Activated naive CD8-positive, alpha-beta T cell treated with anti-CD3 and anti-CD28 coated beads, Interleukin-2, amount 50 U/mL, for 16 hours (primary cell): Measurements from ENCODE around the gene MGARP.
"Not testable (repeated sequence)": the region's sequence is repeated elsewhere in the genome, so short reads cannot be mapped to it uniquely, and the experiment has no call there.

Experiments
- DNase-seq: peaks from one replicate; pipeline ENCODE4 v3.0.0-alpha.2; 2020; ENCODE audit warnings: low read depth, low spot score

The MGARP gene

GRCh38 chr4:139295942-139296299 lies 15.9 kb upstream of the MGARP start:
- no peak for DNase-seq

- peak; percentile 94 for DNase-seq
These were observed 15.3 kb upstream of the MGARP start for GRCh38 chr4:139295206-139295941.

DNA sequence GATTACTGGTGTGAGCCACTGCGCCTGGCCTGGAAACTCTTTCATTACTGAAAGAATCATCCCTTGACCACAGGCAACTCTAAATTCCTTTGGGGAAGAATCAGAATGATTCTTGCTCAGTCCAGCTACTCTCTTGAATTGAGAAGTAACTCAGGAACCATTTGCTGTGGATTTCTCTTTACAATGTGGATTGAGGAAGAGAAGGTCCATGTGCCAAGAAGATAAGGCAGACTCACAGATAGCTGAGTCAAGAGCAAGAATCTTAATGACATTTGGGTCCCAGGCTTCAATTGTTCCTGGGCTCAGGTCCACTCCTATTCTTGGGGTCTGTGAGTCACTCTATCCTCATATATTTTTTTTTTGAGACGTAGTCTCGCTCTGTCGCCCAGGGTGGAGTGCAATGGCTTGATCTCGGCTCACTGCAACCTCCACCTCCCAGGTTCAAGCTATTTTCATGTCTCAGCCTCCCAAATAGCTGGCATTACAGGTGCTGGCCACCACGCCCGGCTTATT lies 6.2 kb upstream of the MGARP start:
- DNase-seq = no peak

- DNase-seq = no peak
These were observed 2.7 kb upstream of the MGARP start for GRCh38 chr4:139282721-139283075.

DNA sequence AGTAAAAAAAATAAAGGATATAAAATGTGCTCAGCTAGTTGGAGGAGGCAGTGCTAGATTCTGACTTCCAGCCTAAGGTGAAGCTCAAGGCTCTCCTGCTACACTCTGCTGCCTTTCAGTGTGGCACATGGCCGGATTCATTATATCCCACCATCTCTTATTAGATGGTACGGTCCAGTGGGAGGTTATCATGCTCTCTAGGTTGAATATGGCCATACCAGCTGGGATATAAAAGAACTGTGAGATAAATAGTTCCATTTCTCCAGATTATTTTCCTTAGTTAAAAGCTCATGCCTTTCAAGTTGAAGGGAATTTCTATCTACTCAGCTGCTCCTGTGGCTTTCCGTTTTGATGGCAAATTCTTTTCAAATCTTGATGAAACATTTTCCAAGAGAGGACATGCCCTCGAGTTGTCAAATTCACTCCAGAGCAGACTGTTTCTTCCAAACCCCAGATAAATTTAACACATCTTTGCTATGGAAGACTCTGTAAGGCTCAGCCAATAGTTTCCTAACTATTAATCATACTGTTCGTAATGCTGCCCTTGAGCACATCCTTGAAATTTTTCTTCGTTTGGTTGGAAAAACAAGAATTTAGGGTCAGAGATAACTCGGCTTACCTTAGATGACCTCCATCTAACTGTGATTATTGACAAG lies 2.2 kb upstream of the MGARP start:
- DNase-seq = no peak

DNA sequence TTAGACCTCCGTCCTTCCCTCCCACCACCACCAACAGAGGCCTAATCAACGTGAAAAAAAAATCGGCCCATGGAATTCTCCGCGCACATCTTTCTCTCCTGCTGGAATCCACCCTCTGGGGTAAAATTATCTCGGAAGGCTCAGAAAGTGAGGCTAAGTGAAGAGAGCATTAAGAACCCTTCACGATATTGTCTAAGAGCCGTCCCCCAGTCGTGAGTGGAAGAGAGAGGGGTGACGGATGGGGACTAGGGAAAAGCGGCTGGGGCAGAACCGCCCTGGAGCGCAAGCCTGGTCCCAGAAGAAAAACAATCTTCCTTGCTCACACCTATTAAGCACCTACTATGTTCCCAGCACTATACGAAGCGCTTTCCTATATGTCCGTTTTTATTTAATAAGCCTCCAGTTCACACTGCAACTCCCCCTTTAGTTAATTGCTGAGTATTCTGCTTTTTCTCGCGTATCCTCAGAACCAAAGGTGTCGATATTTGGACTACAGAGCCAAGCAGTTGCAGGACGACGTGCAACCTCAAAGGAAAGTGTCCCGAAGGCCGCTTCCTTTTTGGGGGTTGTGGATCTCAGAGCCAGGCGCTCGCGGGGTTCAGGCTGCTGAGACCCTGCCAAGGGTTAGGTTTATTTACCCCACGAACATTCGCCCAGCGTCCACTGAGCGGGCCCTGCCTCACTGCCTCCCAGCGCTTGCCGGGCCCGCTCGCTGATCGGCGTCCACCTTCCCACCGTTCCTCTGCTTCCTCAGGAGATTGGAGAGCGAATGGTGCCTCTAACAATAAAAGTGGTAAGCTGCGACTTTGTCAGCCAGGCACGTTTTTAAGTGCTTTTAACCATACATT lies 889 bp downstream of the MGARP start:
- no peak for DNase-seq

- no peak for DNase-seq
These were observed 1.5 kb downstream of the MGARP start for GRCh38 chr4:139278485-139278884.

- DNase-seq = no peak
These were observed 4.7 kb downstream of the MGARP start for GRCh38 chr4:139275281-139275735.

- DNase-seq = no peak
These were observed 5.2 kb downstream of the MGARP start for GRCh38 chr4:139274790-139275189.

- no peak for DNase-seq
These were observed 6.2 kb downstream of the MGARP start for GRCh38 chr4:139273835-139274234.

DNA sequence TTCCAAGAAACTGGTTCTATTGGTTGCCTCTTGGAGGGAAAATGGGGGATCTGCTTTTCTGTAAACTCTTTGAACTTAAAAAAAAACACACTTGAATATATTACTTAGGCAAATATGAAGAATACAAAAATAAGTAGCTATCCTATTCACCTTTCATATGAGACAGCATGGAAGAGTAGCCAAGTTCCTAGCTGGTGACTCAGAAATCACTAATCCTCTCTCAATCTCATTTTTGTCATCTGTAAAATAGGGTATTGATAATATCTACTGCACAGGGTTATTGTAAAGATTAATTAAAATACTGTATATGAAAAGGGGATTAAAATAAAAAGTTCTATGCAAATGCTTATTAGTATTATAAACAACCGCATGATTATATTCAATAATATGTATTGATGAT lies 12.7 kb downstream of the MGARP start:
- no peak for DNase-seq

DNA sequence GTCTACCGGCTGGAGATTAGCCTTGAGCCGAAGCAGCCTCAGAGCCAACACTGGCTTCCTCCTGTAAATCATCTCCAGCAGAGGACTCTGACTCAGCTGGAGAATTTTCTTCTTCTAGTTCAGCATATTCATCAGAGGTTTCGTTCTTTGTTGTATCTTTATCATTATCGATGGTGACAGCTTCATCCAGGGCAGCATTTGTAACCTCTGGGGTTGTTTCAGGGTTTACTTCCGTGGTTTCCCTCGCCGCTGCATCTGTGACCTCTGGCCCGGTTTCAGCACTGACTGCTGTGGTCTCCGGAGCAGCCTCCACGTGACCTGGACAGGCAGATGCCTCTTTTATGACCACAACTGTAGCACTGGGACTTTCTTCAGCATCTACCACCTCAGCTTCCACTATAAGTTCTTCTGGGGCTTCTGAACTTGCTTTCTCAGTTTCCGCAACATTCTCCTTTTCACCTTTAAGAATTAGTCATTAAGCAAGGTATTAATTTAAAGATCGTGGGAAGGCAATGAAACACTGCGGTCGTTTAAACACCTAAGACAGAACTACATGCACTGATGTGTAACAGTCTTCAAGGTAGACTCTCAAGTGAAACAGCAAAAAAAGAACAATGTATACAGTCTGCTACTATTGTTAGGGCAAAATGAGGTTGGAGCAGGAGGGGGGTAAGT lies 13.3 kb downstream of the MGARP start:
- DNase-seq = peak; percentile 64

DNA sequence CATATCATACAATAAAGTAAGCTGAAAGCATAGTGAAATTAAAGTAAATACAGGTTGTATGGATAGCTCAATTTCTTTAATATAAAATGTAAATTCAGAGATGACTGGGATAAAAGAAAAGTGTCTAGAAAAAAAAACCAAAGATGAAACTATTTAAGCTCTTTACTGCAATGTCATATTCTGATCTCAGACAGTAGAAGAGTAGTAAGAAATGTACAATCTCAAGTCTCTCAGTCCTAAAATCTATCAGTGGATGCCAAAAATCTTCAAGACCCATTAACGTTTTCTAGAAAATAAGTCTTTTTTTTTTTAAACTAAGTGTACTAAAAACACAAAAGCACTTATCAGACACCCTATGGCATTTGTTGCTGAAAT lies 13.8 kb downstream of the MGARP start:
- no peak for DNase-seq

GRCh38 chr4:139265654-139266053 lies 14.4 kb downstream of the MGARP start:
- DNase-seq = no peak

- DNase-seq = no peak
These were observed 23.7 kb downstream of the MGARP start for GRCh38 chr4:139256349-139256748.

DNA sequence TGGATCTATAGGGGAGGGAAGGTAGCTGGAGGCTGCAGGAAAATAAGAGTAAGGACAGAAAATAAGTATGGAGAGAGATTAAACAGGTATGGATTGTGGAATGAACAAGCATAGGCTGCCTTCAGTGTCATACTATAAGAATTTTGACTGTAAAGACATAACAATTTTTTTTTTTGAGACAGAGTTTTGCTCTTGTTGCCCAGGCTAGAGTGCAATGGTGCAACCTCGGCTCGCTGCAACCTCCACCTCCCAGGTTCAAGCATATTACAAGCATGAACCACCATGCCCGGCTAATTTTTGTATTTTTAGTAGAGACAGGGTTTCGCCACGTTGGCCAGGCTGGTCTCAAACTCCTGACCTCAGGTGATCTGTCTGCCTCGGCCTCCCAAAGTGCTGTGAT lies 24.4 kb downstream of the MGARP start:
- DNase-seq = not testable (repeated sequence)

DNA sequence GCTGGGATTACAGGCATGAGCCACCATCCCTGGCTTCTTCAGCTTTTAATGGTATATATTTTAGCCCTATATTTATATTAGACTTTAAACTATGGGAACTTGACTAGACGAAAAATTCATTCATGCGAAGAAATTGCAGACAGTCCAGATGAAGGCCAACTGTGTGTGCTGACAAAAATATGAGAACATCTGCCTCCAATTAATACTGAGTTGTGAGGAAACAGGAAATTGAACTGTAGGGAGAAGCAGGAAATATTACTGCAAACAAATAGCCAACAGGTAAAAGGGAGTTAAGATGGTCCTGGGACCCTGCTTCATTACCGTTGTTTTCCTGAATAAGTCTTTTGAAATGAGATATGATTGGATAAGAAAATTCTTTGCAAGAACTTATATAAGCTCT lies 26.3 kb downstream of the MGARP start:
- DNase-seq = no peak

GRCh38 chr4:139253046-139253445 lies 27.0 kb downstream of the MGARP start:
- no peak for DNase-seq

- no peak for DNase-seq
These were observed 32.3 kb downstream of the MGARP start for GRCh38 chr4:139247700-139248238.

DNA sequence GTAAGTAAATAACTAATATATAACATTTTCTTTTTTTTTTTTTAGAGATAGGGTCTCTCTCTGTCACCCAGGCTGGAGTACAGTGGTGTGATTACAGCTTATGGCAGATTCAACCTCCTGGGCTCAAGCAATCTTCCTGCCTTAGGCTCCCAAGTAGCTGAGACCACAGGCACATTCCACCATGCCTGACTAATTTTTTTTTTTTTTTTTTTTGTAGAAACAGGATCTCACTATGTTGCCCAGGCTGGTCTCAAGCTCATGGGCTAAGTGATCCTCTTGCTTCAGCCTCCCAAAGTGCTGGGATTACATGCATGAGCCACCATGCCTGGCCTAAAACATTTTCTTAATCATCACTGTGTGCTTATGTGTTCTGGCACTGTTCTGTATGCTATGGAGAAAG lies 32.8 kb downstream of the MGARP start:
- DNase-seq = no peak

- no peak for DNase-seq
These were observed 33.9 kb downstream of the MGARP start for GRCh38 chr4:139246166-139246565.

GRCh38 chr4:139245590-139245989 lies 34.4 kb downstream of the MGARP start:
- no peak for DNase-seq
